ENCODE measurements around the gene LNX1.

DNA sequence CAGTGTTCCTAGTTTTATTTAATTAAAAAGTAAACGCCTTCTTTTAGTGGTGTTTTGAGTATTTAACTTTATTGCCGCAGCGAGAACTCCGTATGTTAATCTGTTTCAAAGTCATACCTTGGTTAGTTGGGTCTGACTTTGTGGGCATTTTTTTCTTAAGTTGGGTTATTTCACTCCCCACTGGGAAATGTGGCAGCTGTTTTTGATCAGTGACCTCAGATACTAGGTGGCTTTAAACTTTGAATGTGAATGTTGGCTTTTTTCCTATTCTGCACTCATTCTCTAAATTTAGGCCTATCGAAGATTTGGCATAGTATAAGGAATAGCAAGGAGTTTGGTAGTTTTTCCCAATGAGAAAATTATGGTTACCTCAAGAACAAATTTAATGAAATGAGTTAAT is 127.9 kb downstream of the LNX1 start:
- TF ChIP-seq POLR2A (IDR thresholded peaks at IDR 0.05) (no peak), EP300 (IDR thresholded peaks at IDR 0.05) (no peak)

Data from tibial nerve (tissue), 3 donors.